Measurements from ENCODE around the gene MSRB1. TPM values are rescaled to one million over a fixed set of nuclear protein-coding genes. Genes with fewer than 3 reads are reported as not detected.
"Not testable (repeated sequence)": the region's sequence is repeated elsewhere in the genome, so short reads cannot be mapped to it uniquely, and the experiment has no call there.

The MSRB1 gene
- total and polyA plus RNA-seq, 7 donors = 44.2 to 83.4 (median 59.5) TPM

DNA sequence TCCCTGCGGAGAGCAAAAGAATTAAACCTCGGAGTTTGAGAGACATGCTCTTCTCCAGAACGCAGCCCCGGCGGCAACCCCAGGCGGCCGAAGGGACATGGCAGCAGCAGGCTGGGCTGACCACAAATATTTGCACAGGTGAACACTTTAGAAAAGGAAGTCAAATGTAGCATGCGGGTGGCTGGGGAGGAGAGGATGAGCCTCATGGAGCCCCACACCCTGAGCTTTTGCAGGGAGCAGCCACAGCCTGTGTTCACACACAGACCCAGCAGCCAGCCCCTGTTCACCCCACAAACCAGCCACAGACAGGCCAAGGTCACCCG, 42.6 kb downstream of the MSRB1 start:
- intact Hi-C loops (cut with DNase I) = no loop called here
- TF ChIP-seq, protein P1, sequence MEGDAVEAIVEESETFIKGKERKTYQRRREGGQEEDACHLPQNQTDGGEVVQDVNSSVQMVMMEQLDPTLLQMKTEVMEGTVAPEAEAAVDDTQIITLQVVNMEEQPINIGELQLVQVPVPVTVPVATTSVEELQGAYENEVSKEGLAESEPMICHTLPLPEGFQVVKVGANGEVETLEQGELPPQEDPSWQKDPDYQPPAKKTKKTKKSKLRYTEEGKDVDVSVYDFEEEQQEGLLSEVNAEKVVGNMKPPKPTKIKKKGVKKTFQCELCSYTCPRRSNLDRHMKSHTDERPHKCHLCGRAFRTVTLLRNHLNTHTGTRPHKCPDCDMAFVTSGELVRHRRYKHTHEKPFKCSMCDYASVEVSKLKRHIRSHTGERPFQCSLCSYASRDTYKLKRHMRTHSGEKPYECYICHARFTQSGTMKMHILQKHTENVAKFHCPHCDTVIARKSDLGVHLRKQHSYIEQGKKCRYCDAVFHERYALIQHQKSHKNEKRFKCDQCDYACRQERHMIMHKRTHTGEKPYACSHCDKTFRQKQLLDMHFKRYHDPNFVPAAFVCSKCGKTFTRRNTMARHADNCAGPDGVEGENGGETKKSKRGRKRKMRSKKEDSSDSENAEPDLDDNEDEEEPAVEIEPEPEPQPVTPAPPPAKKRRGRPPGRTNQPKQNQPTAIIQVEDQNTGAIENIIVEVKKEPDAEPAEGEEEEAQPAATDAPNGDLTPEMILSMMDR (IDR thresholded peaks at IDR 0.05) = no peak
- Histone ChIP-seq H3K27me3 (ENCODE audit: insufficient read depth in 3 of 3, low read length in 2 of 3) (peaks cover 0 to 68% (median 9%) of the 10 kb centered on the region in 3 donors), H3K27ac (no peak overlapping the region), H3K36me3 (ENCODE audit: insufficient read depth in 1 of 2, low read depth in 1 of 2) (no peaks in the 10 kb centered on the region), H3K4me1 (no peaks in the 10 kb centered on the region), H3K9me3 (no peaks in the 10 kb centered on the region), H3K4me3 (no peak overlapping the region)
- ATAC-seq (no peak), DNase-seq (peak in 1 of 2 donors; percentile 38)
- 77 to 85% (median 85%) methylated on average over 9 of the region's 9 CpGs for WGBS, 3 donors

DNA sequence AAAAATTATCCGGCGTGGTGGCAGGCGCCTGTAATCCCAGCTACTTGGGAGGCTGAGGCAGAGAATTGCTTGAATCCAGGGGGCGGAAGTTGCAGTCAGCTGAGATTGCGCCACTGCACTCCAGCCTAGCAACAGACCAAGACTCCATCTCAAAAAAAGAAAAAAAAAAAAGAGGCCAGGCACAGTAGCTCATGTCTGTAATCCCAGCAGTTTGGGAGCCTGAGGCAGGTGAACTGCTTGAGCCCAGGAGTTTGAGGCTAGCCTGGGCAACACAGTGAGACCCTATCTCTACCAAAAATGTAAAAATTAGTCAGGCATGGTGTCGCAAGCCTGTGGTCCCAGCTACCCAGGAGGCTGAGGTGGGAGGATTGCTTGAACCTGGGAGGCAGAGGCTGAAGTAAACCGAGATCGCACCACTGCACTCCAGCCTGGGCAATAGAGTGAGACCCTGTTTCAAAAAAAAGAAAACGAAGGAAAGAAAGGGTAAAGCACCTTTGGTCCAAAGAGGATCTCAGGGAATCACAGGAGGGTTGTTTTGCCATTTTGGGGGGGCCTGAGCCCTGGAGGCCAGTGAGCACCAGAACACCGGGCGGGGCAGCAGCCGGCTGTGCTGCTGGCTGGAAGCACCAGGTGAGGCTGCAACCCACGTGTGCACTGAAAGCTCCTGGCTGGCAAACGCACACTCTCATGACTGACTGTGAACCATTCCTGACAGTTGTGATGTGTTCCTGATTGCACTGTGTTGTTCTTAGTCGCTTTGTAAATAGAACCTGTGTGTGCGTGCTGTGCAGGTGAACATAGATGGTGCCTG, 43.2 kb downstream of the MSRB1 start:
- no peak overlapping the region for H3K27ac ChIP-seq
- 72 to 84% (median 82%) methylated on average over 16 of the region's 16 CpGs for WGBS, 3 donors
- H3K4me3 ChIP-seq = no peak overlapping the region
- H3K4me1 ChIP-seq = no peaks in the 10 kb centered on the region
- DNase-seq = peak in 1 of 2 donors; percentile 18
- peaks cover 0 to 66% (median 9%) of the 10 kb centered on the region in 3 donors for H3K27me3 ChIP-seq (ENCODE audit: insufficient read depth in 3 of 3, low read length in 2 of 3)
- ATAC-seq = no peak
- H3K9me3 ChIP-seq = no peaks in the 10 kb centered on the region
- intact Hi-C loops (cut with DNase I) = no loop called here
- TF ChIP-seq, protein P1 (IDR thresholded peaks at IDR 0.05) = no peak
- H3K36me3 ChIP-seq (ENCODE audit: insufficient read depth in 1 of 2, low read depth in 1 of 2) = no peaks in the 10 kb centered on the region

DNA sequence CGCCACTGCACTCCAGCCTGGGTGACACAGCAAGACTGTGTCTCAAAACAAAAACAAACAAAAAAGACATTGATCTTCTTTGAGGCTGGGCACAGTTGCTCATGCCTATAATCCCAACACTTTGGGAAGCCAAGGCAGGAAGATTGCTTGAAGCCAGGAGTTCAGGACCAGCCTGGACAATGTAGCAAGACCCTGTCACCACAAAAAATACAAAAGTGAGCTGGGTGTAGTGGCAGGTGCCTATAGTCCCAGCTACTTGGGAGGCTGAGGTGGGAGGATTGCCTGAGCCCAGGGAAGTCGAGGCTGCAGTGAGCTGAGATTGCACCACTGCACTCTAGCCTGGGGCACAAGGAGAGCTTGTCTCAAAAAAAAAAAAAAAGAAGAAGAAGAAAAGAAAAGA, 45.3 kb downstream of the MSRB1 start:
- intact Hi-C loops (cut with DNase I) = not testable (repeated sequence)
- 87 to 90% (median 88%) methylated on average over 2 of the region's 2 CpGs for WGBS, 3 donors

DNA sequence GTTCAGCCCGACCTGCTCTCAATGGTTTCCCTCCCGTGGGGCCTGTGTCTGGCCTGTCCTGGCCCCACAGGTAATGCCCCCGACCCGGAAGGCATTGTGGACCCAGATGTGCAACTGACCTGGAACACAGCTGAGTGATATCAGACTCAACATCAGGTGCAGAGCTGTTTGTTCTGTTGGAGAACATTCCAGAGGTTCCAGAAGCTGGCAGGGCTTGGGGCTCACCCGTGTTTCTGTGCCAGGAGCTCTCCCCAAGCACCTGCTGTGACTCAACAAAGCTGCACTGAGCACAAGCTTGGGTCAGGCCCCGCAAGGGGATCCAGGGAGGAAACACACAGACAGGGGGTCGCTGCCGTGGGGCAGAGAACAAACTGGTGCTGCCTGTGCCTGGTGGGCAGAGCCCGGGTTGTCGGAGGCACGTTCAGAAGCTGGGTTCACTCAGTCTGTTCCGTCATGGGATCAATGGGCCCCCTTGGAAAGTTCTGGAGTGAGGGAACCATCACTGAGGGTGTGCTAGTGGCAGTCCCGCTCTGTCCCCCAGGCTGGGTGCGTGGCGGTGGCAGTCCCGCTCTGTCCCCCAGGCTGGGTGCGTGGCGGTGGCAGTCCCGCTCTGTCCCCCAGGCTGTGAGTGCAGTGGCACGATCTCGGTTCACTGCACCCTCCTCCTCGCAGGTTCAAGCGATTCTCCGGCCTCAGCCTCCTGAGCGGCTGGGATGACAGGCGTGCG, 46.9 kb downstream of the MSRB1 start:
- Histone ChIP-seq H3K4me3 (no peak overlapping the region), H3K4me1 (no peaks in the 10 kb centered on the region), H3K27me3 (ENCODE audit: insufficient read depth in 3 of 3, low read length in 2 of 3) (peaks cover 0 to 65% (median 4%) of the 10 kb centered on the region in 3 donors), H3K36me3 (ENCODE audit: insufficient read depth in 1 of 2, low read depth in 1 of 2) (no peaks in the 10 kb centered on the region), H3K9me3 (no peaks in the 10 kb centered on the region), H3K27ac (no peak overlapping the region)
- DNase-seq = peak in 1 of 2 donors; percentile 35
- TF ChIP-seq, protein P1 (IDR thresholded peaks at IDR 0.05) = no peak
- whole genome bisulfite sequencing, 3 donors = 63 to 68% (median 68%) methylated on average over 27 of the region's 27 CpGs
- intact Hi-C loops (cut with DNase I) = no loop called here
- ATAC-seq = no peak

More for the DNA sequence above, 45.3 kb downstream of the MSRB1 start:
- not testable (repeated sequence) for H3K36me3 ChIP-seq (ENCODE audit: insufficient read depth in 1 of 2, low read depth in 1 of 2); H3K4me1 ChIP-seq; H3K9me3 ChIP-seq; H3K27ac ChIP-seq; H3K4me3 ChIP-seq; ATAC-seq
- DNase-seq = peak in 1 of 2 donors; percentile 12
- peaks cover 0 to 55% (median 2%) of the 10 kb centered on the region in 3 donors for H3K27me3 ChIP-seq (ENCODE audit: insufficient read depth in 3 of 3, low read length in 2 of 3)

DNA sequence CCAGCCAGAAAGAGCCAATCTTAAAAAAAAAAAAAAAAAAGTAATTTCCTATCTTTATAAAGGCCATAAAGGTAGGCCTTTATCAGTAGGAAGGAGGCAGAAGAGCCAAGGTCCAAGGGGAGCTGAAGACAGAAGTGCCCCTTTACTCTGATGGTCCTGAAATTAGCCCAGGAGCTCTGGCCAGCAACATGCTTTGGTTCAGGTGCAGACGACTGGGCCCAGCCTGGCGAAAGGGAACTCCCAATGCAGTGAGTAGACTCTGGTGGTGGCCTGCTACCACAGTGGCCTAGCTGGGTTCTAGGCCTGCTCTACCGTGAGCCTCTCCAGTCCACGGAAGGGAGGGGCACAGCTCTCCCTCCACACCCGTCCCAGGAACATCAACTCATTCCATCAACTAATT, 47.9 kb downstream of the MSRB1 start:
- 69 to 78% (median 73%) methylated on average over 5 of the region's 5 CpGs for WGBS, 3 donors
- no peaks in the 10 kb centered on the region for H3K36me3 ChIP-seq (ENCODE audit: insufficient read depth in 1 of 2, low read depth in 1 of 2)
- ATAC-seq (no peak), DNase-seq (peak in 1 of 2 donors; percentile 23)
- intact Hi-C loops (cut with DNase I) = no loop called here
- no peaks in the 10 kb centered on the region for H3K4me1 ChIP-seq
- H3K9me3 ChIP-seq = no peaks in the 10 kb centered on the region
- H3K27ac ChIP-seq = no peak overlapping the region
- H3K4me3 ChIP-seq = no peak overlapping the region
- H3K27me3 ChIP-seq (ENCODE audit: insufficient read depth in 3 of 3, low read length in 2 of 3) = peaks cover 0 to 66% (median 4%) of the 10 kb centered on the region in 3 donors
- TF ChIP-seq, protein P1 (IDR thresholded peaks at IDR 0.05) = no peak

Data from psoas muscle (tissue), 8 donors.